Measurements from ENCODE around the gene GNAQ.

The GNAQ gene

GRCh38 chr9:77877976-77878375 is 153.6 kb downstream of the GNAQ start:
- TF ChIP-seq ZFX (IDR thresholded peaks at IDR 0.05) (no peak), CTCF (conservative IDR thresholded peaks at IDR 0.05) (no peak)
- H3K27ac ChIP-seq: no peak overlapping the region

GRCh38 chr9:77876590-77876989 is 155.0 kb downstream of the GNAQ start:
- TF ChIP-seq ZFX (IDR thresholded peaks at IDR 0.05) (no peak), CTCF (conservative IDR thresholded peaks at IDR 0.05) (no peak)
- no peak overlapping the region for H3K27ac ChIP-seq

- H3K27ac ChIP-seq: no peak overlapping the region
- TF ChIP-seq CTCF (conservative IDR thresholded peaks at IDR 0.05) (no peak), ZFX (IDR thresholded peaks at IDR 0.05) (no peak)
These were observed 155.5 kb downstream of the GNAQ start for GRCh38 chr9:77876091-77876490.

GRCh38 chr9:77872863-77873262 is 158.7 kb downstream of the GNAQ start:
- no peak for TF ChIP-seq CTCF (conservative IDR thresholded peaks at IDR 0.05)
- no peak for TF ChIP-seq ZFX (IDR thresholded peaks at IDR 0.05)
- no peak overlapping the region for H3K27ac ChIP-seq

GRCh38 chr9:77872177-77872576 is 159.4 kb downstream of the GNAQ start:
- TF ChIP-seq ZFX (IDR thresholded peaks at IDR 0.05): no peak
- TF ChIP-seq CTCF (conservative IDR thresholded peaks at IDR 0.05): no peak

GRCh38 chr9:77871483-77871882 is 160.1 kb downstream of the GNAQ start:
- TF ChIP-seq ZFX (IDR thresholded peaks at IDR 0.05) (no peak), CTCF (conservative IDR thresholded peaks at IDR 0.05) (no peak)
- H3K27ac ChIP-seq: no peak overlapping the region

More at GRCh38 chr9:77872177-77872576, 159.4 kb downstream of the GNAQ start:
- H3K27ac ChIP-seq: no peak overlapping the region

GRCh38 chr9:77866878-77867277 is 164.7 kb downstream of the GNAQ start:
- H3K27ac ChIP-seq: no peak overlapping the region
- TF ChIP-seq ZFX (IDR thresholded peaks at IDR 0.05) (no peak), CTCF (conservative IDR thresholded peaks at IDR 0.05) (no peak)
